ENCODE measurements around the gene BIRC2.
A peak's percentile ranks its signal among the peaks of the same experiment; 100 is the strongest.

Gene BIRC2

DNA sequence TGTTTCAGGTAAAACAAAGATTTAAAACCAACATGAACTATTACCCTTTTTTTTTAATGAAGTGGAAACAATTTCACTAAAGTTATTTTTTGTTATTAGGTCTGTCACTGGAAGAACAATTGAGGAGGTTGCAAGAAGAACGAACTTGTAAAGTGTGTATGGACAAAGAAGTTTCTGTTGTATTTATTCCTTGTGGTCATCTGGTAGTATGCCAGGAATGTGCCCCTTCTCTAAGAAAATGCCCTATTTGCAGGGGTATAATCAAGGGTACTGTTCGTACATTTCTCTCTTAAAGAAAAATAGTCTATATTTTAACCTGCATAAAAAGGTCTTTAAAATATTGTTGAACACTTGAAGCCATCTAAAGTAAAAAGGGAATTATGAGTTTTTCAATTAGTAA lies 30.9 kb downstream of the BIRC2 start:
- no peak for DNase-seq

GRCh38 chr11:102378818-102379217 lies 31.8 kb downstream of the BIRC2 start:
- no peak for DNase-seq

DNA sequence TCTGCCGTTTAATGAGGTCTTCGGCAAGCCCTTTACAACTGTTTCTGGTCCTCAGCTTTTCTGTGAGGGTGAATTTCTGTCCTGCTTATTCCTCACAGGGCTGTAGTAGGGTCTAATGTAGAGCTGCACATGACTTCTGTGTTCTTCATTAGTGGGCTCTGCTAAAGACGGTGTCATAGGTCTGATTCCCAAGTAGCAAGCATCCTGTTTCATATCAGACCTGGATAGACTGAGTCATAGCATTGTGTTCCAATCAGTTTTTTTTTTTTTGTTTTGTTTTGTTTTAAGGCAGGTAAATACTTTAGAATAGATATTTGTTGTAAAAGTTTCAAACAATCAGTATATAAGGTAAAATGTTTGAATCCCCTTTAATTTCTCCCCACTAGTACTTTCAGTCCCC lies 35.4 kb downstream of the BIRC2 start:
- no peak for DNase-seq

DNA sequence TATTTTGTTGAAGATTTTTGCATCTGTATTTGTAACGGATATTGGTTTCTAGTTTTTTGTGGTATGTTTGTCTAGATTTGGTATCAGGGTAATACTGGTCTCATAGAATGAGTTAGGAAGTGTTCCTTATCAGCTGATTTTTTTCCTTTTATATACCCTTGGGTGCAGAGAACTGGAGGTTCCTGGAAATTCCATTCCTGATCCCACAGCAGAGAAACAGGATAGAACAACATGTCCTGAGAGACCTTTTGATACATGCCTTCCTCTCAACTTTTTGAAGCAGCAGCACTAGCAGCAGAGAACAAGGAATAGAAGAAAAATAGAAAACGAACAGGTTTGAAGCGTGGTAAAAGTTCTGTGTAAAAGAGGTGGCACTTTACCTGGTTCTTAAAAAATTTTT lies 36.8 kb downstream of the BIRC2 start:
- no peak for DNase-seq

DNA sequence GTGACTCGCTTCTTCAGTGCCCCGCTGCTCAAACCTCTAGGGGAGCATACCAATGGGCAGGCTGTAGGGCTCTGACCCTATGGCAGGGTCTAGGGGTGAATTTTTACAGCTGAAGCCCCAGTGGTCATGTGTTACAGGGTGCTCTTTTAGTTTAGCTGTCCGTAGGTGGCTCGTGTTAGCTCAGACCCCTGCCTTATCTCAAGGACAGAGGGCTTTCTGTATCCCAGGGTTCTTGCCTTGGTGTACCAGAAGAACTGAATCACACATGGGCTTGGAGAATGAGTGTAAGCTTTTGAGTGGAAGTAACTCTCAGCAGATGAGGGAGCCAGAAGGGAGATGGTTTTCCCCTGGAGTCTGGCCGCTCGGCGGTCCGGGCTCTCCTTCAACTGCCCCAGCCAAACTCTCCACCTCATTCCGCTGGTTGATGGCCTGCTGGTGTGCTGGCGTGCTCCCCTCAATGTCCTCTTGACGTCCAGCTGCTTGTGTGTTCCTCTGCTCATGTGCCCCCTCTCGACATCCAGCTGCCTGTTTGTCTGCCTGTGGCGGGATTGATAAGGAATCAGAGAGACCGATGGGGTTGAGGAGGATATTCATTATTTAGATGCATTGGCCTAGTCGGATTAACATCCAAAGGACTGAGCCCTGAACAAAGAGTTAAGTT lies 37.5 kb downstream of the BIRC2 start:
- peak; percentile 82 for DNase-seq

- peak; percentile 67 for DNase-seq
These were observed 38.3 kb downstream of the BIRC2 start for GRCh38 chr11:102385085-102386007.

DNA sequence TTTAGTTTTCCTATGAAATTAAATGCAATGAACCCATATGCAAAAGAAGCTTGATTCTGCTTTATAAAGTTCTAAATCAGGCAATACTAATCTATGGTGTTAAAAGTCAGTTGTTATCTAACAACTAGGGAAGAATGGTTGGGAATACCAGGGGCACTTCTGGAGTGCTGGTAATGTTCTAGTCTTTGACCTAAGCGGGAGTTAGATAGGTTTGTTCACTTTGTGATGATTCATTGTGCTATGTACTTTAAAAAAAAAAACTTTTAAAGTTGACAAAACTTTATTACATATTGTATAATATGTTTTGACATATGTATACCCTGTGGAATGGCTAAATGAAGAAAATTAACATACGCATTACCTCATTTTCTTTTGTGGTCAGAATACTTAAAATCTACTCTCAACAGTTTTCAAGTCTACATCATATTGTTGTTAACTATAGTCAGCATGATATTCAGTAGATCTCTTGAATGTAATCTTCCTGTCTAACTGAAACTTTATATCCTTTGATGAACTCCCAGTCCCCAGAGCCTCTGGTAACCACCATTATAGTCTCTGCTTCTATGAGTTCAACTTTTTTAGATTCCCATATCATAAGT lies 39.2 kb downstream of the BIRC2 start:
- DNase-seq, result peak; percentile 37

DNA sequence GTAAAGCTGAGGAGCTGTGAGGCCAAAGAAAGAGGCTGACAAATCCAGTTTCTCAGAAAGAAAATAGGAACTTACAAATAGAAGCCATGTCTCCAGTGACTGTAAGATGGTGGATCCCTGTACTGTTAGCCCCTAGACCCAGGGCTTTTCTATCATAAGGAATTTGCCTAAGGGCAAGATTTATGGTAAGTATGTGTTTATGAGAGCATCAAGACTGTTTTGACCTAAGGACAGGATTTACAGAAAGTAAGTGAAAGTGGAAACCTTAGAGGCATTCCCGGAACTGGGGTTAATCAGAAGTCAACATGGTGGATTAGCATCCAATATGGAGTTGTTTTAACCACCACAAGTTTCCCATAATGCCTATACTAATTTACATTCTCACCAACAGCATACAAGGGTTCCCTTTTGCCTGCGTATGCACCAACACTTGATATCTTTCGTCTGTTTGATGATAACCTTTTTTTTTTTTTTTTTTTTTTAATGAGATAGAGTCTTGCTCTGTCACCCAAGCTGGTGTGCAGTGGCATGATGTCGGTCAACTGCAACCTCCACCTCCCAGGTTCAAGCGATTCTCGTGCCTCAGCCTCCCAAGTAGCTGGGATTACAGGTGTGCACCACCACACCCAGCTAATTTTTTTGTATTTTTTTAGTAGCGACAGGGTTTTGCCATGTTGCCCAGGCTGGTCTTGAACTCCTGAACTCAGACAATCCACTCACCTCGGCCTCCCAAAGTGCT lies 40.2 kb downstream of the BIRC2 start:
- no peak for DNase-seq

- DNase-seq, result no peak
These were observed 42.2 kb downstream of the BIRC2 start for GRCh38 chr11:102389253-102389652.

GRCh38 chr11:102390667-102391465 lies 43.9 kb downstream of the BIRC2 start:
- peak; percentile 83 for DNase-seq

GRCh38 chr11:102391549-102392237 lies 44.7 kb downstream of the BIRC2 start:
- DNase-seq, result no peak

DNA sequence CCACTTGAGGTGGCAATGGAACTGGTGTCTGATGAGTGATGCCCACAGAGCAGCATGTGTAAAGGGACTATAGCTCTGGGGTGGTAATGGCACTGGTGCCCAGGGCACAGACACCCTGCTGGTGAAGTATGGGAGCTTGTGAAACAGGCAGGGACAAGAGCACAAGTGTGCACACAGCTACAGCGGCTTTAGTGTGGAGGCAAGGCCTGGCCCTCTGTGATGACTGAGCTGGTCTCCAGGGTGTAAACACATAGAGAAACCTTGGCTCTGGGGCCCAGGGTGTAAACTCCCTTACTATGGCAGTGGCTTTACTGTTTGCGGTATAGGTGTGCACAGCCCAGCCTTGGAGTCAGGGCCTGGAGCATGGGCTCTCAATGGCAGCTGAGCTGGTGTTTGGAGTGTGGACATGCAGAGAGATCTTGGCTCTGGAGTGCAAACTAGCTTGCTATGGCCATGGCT lies 46.3 kb downstream of the BIRC2 start:
- DNase-seq, result no peak

- no peak for DNase-seq
These were observed 48.8 kb downstream of the BIRC2 start for GRCh38 chr11:102395720-102396393.

GRCh38 chr11:102396708-102397563 lies 49.9 kb downstream of the BIRC2 start:
- DNase-seq, result no peak

DNA sequence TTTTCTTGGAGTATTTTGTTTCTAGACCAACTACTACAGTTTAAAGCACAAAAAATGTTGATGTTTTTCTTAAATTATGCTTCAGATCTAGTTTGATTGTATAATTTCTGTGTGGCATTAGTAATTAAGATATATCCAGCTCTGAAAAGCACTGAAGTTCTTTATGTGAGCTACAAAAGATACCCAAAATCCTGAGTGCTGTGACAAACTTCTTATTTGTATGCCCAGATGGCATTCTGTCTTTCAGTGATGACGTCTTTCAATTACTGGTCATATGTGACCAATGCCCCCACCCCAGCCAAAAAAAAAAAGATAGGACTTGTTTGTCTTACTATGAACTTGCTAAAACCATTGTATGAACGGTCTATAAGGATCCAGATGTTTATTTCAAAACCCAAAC lies 51.3 kb downstream of the BIRC2 start:
- DNase-seq, result no peak

GRCh38 chr11:102399189-102399588 lies 52.2 kb downstream of the BIRC2 start:
- no peak for DNase-seq

DNA sequence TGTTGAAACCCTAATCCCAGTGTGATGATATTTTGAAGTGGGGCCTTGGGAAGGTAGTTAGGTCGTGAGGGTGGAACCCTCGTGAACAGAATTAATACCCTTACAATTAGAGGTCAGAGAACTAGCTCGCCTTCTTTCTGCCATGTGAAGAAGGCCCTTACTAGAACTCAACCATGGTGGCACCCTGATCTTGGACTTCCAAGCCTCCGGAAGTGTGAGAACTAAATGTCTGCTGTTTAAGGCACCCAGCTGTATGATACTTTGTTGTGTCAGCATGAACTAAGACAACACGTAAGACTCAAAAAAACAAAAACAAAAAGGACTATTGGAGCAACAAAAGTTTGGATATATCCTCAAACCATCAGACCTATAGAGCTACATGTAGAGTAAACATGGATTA lies 53.6 kb downstream of the BIRC2 start:
- DNase-seq, result no peak

- DNase-seq, result no peak
These were observed 54.9 kb downstream of the BIRC2 start for GRCh38 chr11:102401905-102402304.

GRCh38 chr11:102402548-102402947 lies 55.5 kb downstream of the BIRC2 start:
- DNase-seq, result peak; percentile 36

DNA sequence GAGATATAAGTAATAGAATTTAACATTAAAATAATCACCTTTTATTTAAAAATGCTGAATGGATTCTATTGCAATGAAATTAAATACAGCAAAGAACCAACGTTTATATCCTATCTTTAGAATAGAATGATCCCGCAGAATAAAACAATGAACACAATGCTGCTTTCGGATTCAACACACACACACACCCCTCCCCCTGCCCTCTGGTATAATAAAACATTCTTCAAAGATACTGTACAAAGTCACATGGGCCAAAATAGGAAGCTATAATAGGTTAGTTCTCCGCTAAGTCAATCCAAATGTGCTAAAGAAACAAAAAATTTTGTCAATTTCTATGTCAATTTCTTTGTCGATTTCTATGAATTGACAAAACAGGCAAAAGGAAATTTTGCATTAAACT lies 58.5 kb downstream of the BIRC2 start:
- DNase-seq, result no peak
